GM21447 (cell line): Measurements from ENCODE around the gene CELSR1.
"Not testable (repeated sequence)": the region's sequence is repeated elsewhere in the genome, so short reads cannot be mapped to it uniquely, and the experiment has no call there.

Experiments
- ATAC-seq: cut with Tn5 transposase; IDR thresholded peaks from one replicate; pipeline ENCODE4 v1.9.1; 2021; ENCODE audit not compliant: unreplicated experiment

CELSR1 gene

DNA sequence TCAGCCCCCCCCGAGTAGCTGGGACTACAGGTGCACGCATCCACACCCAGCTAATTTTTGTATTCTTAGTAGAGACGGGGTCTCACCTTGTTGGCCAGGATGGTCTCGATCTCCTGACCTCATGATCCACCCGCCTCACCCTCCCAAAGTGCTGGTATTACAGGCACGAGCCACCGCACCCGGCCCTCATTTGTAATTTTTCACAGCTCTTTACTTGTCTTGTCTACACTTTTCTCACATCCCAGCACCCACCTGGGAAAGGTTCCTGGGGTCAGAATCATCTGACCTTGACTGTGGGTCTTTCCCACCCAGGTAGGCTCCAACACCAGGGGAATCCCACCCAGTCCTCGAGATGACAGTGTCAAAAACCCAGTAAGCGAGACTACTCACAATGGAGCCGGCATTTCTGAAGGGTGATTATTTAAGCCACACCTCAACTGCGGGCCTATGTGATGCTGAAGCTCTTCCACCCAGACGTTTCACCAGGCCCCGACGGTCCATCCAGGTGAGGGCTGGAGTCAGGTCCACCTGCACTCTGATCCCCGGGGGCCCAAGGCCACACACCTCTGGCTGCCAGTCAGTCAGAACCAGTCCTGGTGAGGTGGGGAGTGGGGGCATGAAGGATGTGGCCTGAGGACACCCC is 23.4 kb downstream of the CELSR1 start:
- no peak for ATAC-seq

DNA sequence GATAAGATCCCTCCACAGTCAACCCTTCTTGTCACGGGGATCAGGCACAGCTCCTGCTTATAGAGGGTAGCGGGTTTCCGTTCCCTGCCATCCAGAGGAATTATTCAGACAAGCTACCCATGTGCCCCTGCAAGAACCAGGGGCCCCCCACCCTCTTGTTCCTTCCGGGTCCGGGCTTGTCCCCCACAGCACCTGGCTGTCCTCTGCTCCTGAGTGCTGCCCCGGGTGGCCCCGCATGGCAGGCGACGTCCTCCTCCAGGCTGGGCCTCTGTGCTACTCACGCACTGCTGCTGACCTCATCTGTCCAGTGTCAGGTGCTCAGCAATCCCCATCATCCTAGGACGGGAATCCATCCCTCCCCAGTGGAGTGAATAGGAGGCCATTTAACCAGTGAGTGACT is 24.7 kb downstream of the CELSR1 start:
- no peak for ATAC-seq

DNA sequence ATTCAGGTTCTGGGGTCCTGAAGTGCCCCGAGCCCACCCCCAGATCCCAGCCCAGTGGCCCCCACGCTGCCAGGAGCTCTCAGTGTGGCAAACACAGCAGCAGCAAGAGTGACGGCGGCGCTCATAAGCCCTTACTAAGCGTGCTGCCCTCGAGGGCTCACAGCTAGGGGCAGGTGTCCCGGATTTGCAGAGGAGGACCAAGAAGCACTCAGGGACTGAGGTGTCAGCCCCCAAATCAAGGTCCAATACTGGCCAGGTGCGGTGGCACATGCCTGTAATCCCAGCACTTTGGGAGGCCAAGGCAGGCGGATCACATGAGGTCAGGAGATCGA is 25.4 kb downstream of the CELSR1 start:
- ATAC-seq: no peak

DNA sequence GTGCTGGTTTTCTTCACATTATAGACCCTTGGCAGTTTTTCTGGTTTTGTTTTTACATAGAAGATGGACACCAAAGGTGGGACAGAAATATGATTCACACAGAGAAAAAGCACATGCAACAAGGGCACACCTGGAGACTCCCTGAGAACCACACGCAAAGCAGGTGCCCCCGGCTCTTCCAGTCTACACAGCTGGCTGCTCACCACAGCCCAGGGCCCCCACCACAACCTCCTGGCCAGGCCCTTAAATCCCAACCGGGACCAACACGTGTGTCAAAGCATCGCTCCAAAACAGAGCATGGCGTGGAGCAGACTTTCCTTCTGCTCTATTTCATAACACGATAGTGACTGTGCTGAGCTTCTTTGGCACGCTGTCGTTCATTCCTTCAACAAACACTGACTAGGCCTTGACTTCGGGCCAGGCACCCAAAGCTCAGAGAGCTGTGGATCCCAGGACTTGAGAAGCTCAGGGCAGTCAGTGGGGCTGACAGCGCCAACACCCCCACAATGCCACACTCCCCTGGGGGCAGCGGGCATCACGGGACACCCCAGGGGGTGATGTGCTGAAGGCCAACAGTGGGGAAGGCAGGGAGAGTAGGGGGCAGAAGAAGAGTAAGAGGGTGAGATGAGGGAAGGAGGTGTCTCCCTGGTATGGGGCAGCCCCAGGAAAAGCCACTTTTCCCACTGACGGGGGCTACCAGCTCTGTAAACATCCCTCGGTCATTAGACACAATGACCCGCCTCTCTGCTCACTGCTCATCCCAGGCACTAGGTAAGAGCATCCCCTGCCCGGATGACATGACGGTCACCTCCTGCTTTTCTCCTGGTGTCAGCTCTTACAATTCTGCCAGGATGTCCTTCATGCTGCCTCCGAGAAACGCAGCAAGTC is 26.0 kb downstream of the CELSR1 start:
- ATAC-seq: no peak

DNA sequence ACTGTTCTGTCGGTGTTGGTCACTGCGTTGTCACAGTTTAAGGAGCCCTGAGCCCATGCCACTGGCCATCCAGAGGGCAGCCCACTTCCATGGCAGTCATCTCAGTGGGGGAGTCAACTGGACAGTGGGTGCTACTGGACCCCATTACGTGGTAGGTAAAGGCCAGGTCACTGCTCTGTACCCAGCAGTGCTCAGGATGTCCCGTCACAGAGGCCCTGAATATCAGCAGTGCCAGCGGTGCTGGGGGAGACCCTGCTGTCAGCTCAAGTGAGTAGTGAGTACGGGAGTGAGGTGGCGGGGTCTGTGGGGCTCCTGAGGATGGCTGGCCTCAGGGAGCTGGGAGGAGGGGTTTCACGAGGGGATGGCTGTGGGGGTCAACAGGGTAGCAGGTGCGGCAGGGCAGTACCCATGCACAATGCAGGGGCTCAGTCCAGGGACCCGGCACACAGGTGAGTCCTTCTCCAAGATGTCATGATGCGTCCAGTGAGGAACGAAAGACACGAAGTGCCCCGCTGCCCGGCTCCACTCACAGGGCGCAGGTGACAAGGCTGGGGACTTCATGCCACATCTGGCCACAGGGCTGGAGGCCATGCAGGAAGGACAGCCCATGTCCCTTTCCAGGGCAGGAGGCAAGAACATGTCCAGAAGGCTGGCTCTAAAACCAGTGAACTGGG is 27.9 kb downstream of the CELSR1 start:
- no peak for ATAC-seq

DNA sequence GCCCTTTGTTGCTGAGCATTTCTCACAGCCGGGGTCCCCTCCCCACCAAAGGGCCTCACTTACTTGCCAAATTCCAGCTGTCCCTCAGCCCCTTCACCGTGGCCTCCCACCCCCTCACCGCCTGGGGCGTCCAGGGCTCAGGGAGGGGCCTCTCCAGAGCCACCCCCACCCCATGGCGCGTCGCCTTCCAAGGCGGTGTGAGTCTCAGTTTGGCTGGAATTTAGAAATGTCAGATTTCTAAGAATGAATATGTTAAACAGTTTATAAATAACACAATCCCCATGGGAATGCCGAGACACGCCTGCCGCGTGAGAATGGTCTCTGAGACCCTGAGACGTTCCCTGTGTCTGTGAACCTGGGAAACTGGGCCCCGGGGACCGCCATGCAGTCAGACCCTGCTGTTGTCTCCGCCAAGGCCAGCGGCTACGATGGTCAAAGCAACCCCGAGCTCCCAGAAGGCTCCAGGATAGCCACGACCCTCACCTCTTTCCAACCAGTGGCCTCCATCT is 28.9 kb downstream of the CELSR1 start:
- ATAC-seq: no peak

DNA sequence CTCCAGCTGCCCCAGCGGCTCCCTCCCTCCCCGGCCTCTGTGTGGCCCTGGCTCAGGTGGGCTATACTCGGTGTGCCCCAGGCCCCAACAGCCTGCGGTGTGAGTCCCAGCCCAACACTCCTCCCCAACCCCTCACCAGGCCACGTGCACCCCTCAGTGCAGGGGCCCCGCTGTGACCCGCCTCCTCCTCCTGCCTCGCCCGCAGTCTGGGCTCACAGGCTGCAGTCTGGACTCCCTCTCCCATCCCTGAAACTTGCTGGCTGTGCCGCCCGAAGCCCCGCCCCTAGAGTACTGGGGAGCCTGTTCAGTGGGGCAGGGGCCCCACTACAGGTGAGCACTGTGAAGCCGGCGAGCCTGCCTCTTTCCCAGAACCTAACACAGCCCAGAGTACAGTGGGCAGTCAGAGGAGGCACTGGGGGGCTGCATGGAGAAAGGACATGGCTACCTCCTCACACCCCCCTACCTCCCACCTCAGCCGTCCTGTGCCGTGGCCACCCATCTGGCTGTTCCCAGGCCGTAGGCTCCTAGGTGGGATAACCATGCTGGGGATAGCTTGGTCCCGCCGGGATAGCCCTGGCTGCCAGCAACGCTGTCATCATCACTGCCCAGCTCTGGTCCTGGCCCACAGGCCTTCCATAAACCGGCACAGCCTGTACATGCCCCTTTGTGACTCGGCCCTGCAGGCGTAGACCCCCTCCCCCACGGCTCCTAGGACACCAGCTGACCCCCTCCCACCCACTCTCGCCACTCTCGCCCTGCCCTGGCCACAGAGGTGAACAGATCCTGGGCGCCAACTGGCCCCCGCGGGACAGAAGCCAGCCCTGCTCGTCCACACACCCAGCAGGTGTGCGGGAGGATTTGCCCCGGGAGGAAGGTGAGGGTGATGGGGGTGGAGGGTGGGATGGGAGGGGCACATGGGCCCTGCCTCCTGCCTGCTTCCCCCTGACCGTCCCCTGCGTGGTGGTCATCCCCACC is 29.7 kb downstream of the CELSR1 start:
- ATAC-seq: no peak

DNA sequence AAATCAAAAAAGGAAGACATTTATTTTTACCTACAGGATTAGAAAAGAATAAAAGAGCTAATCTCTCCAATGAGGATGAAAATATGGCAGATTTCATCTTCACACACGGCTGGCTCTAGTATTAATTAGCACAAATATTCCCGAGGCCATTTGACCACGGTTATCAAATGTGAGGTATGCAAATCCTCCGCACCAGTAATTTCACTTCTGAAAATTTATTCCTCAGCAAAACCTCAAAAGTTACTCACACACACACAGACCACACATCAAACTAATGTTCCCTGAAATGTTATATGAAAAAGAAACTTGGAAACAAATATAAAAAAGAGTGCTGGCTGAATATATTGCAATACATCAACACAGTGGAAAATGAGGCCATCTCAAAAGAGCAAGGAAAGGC is 32.8 kb downstream of the CELSR1 start:
- no peak for ATAC-seq

DNA sequence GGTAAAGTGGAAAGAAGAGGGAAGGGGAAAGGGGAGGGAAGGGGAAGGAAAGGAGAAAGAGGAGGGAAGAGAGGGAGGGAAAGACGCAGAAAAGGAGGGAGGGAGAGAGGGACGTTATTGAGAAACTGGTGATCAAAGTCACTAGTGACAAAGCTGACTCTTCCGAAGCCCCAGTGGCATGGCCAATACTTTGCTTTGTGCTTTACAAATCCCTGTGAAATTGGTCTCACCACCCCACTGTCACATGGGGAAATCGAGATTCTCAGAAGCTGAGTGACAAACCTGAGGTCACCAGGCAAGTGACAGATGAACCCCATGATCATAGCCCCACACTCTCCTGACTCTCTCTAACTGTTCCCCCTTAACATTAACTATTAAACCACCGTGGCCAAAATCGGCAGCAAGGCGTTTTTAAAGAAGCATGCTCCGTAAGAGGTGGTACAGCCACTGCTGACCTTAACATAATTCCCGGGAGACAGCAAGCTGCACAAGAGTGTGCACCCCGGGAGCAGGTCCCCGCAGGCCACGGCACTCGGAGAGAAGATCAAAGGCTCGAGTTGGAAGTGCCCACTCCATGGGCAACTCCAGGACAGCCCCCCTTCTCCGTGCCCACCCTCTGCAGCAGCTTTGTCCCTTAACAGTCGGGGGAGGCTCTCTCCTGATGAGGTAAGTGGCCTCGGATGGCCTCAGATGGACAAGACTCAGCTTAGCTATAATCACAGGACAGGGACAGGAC is 34.8 kb downstream of the CELSR1 start:
- ATAC-seq: no peak

DNA sequence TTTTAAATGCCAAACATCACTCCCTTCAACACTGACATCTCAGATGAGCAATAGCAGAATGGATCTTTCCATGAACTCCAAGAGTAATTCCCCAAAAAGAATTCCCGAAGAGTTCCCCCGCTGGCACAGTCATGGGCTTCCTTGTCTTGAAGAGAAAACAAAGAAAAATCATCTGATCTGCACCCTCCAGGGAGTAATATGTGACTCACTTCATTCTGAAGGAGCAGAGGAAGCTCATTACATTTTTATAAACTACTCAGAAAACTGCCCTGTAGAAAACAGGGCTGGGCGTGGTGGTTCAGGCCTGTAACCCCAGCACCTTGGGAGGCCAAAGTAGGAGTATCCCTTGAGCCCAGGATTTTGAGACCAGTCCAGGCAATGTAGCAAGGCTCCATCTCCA is 35.7 kb downstream of the CELSR1 start:
- ATAC-seq: no peak

DNA sequence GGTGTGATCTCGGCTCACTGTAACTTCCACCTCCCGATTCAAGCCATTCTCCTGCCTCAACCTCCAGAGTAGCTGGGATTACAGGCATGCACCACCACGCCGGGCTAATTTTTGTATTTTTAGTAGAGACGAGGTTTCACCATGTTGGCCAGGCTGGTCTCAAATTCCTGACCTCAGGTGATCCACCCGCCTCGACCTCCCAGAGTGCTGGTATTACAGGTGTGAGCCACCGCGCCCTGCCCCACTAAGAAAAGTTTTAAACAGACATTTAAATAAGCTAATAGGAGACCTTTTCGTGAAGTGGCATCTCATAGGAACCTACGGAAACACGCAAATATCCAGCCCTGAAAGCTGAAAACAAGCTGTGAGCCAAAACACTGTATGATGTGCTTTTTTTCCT is 36.2 kb downstream of the CELSR1 start:
- ATAC-seq: not testable (repeated sequence)

DNA sequence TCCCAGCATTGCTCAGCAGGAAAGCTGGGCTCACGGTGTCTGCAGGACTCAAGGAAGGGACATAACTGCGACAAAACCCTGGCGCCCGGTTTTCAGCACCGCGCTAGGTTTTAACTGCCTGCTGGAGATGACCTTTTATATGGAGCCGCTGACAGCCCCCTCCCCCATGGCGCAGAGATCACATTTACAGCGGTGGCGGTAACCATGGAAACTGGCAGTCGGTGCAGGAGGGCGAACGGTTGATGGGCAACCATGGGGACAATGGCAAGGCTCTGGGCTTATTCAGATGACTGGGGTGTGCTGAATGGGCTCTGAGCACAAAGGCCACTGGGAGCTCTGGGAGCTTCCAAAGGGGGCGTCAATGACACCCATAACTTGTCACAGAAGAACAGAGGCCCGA is 37.2 kb downstream of the CELSR1 start:
- no peak for ATAC-seq

DNA sequence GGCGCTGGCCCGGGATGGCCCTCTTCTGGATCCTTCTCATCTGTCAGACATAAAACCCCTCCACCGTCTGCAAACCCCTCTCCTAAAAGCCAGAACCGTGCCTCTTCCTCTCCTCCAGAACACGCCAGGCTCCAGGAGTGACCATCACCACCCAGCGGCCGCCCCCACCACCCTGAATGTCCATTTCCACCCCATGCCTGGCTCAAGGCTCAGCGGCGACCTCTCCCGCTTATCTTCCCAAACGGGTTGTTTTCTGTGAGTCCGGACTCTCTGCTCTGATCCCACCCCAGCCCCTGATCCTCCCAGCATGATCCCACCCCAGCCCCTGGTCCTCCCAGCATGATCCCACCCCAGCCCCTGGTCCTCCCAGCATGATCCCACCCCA is 37.6 kb downstream of the CELSR1 start:
- ATAC-seq: no peak

DNA sequence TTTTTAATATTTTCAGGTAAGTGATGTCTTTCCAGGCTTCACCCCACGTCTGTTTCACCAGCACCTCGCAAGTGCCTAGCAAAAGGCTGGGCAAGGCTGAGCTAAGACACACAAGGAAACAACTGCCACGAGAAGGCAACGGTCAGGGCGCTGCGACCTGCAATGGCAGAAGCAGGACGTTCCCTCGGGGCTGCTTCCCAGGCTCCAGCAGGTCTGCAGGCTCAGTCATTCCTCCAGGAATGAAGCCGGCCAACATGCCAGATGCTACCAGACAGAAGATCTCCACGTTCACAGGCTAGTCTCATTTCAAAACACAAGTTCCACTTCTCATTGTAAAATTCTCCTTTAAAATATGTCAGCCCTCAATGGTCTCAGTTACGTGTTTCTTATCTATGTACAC is 45.5 kb downstream of the CELSR1 start:
- no peak for ATAC-seq

DNA sequence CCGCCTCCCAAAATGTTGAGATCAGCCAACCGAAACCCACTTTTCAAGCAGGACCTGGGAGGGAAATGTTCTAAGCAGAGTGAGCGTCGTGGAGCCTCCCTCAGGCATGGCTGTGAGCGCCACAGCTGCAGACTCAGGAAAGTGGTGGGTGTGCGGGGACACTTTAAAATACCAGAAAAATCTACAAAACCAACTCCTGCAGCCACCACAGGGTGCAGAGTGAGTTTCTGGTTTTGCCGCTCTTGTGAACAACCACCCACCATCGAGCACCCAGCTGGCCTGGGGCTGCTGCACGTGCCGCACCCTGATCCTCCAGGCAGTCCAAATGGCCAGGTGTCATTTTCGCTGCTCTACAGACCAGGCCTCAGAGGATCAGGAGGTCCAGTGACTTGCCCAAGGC is 46.9 kb downstream of the CELSR1 start:
- no peak for ATAC-seq

DNA sequence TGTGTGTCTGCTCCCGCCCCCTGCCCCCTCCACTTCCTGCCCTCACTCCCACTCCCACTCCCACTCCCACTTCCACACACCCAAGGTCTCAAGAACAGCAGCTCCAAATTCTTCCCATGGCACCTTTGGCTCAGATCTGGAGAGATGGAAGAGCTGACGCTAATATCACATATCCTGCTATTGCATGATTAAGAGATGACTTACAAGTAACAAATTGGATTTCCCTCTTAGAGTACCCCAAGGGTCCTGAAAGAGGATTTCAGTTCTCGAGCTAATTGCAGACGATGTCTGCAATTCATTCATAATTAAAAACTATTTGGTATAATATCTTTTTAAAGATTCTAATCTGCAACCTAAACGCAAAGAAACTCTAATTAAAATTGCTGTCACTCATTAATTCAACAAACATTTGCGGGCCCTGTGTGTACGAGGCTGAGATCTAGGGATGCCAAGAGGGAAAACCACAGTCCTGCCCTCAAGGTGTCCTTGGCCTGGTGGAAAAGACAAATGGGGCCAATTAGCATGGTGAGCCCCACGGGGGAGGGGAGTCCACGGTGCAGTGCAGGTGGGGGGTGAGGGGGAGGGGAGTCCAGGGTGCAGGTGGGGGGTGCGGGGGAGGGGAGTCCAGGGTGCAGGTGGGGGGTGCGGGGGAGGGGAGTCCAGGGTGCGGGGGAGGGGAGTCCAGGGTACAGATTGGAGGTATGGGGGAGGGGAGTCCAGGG is 50.3 kb downstream of the CELSR1 start:
- no peak for ATAC-seq

DNA sequence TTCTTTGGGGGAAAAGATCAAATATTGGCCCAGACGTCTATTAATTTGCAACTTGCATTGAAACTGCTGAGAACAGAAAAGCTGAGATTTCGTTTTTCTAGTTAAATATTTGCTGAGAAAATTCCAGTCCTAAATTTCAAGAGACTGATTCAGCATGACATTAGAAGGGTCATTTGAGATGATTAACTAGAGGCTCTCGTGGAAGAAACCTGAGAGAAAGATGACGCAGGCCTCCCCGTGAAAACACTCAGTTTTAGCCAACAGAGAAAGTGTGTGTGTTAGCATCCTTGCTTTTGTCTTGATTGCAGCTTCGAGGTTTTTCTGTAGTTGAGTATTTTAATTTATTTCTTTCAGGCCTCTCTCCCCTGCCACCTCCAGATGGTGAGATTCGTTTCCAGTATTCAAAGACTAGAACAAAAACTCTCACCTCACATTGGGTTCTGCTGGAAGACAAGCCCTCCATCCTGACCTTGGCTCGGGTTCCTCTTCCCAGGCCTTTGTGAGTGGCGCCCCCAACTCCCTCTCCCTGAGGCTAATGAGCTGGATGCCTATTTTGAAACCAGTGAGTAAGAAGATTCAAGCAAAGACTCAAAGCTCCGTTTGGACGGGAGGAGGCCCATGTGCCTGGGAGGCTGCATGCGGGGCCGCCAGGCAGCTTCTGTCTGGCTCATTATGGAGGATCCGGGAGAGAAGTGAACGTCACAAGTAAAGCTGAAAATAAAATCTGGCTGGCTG is 52.4 kb downstream of the CELSR1 start:
- ATAC-seq: no peak

DNA sequence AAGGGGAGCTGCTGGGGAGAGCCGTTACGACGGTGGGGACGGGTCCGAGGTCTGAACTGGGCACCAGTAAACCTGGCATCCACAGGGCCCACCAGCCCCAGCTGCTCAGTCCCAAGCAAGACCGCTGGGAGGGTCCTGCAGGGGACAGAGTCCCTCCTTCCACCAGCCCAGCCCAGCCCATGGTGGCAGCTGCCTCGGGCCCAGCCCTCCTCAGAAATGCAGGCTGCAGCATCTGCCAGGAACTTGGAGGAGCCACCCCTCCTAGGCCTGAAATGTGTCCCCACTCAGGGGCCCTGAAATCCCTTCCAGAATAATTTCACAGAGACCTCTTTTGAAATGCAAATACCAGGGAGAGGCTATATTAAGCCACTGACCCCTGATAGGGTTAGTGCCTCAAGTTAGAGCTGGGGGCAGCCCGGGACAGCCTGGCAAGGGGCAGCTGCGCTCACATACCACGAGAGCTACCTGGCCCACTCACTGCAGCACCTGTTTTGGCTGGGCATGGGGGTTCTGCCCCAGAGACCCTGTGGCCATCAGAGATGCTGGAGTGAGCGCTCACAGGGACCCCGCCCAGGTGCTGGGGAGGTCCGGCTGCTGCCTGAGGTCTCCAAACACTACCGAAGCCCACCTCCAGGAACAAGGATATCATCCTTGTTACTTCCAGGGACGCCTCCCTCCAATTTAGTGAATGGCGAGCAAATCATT is 53.1 kb downstream of the CELSR1 start:
- ATAC-seq: no peak
